GM06990 (cell line): Measurements from ENCODE around the gene AP3B2.

Experiments used
- DNase-seq: peaks from one replicate; pipeline ENCODE4 v3.0.0-alpha.2; 2011; ENCODE audit not compliant: insufficient read length; ENCODE audit errors: extremely low read depth
- H3K27me3 ChIP-seq: replicated peaks from 2 replicates; pipeline ENCODE4 v1.6.0; 2011; ENCODE audit warnings: low read length; ENCODE audit not compliant: control insufficient read depth, insufficient read depth
- H3K36me3 ChIP-seq: 2 replicates; pipeline ENCODE4 v1.5.1; 2011; ENCODE audit warnings: low read length; ENCODE audit not compliant: control insufficient read depth, insufficient read depth
- H3K4me3 ChIP-seq: replicated peaks from 2 replicates; pipeline ENCODE4 v1.5.1; 2011; ENCODE audit warnings: low read depth, mild to moderate bottlenecking, control low read depth, low read length
- TF ChIP-seq, protein P1 (sequence below): IDR thresholded peaks from 2 replicates; pipeline ENCODE4 v1.5.1; 2011; ENCODE audit warnings: low read length, control low read depth, mild to moderate bottlenecking, inconsistent platforms; ENCODE audit not compliant: insufficient read depth, poor library complexity, severe bottlenecking

Gene AP3B2

DNA sequence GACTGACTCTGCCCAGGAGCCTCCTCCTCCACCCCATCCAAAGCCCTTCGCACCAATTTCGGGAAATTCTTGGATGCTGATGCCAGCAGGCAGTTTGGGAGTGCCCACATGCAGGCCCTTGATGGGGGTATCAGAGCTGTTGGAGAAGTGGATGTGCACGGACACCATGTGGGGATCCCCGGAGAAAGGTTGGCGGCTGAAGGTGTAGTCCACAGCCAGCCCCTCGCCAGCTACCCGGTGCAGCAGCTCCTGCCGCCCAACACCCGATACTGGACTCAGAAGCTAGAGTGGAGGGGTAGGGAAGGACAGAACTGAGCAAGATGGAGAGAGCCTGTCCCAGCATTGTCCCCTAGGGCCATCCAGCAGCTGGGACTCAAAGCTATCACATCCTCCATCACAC lies 47.0 kb downstream of the AP3B2 start:
- no peak for DNase-seq
- Histone ChIP-seq H3K27me3 (no peaks in the 10 kb centered on the region), H3K4me3 (no peak overlapping the region), H3K36me3 (no peaks in the 10 kb centered on the region)
- TF ChIP-seq, protein P1, sequence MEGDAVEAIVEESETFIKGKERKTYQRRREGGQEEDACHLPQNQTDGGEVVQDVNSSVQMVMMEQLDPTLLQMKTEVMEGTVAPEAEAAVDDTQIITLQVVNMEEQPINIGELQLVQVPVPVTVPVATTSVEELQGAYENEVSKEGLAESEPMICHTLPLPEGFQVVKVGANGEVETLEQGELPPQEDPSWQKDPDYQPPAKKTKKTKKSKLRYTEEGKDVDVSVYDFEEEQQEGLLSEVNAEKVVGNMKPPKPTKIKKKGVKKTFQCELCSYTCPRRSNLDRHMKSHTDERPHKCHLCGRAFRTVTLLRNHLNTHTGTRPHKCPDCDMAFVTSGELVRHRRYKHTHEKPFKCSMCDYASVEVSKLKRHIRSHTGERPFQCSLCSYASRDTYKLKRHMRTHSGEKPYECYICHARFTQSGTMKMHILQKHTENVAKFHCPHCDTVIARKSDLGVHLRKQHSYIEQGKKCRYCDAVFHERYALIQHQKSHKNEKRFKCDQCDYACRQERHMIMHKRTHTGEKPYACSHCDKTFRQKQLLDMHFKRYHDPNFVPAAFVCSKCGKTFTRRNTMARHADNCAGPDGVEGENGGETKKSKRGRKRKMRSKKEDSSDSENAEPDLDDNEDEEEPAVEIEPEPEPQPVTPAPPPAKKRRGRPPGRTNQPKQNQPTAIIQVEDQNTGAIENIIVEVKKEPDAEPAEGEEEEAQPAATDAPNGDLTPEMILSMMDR = no peak

DNA sequence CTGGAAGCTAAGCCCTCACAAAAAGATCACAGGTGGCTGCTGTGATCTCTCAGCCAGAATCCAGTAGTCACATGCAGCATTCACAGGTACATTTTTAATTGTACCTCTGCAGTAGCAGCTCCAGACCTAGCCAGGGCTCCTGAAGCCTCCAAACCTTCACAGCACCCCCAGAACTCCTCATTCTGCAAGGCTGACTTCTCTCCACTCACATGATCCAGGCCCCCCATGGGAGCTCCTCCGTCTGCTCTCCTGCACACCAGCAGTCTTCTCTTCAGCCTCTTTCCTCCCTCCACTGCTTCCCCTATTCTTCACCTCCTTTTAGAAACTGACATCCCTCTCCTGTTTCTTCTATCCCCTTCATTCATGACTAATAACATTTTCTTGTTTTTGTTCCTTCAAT lies 49.3 kb downstream of the AP3B2 start:
- no peak for DNase-seq
- Histone ChIP-seq H3K36me3 (no peaks in the 10 kb centered on the region), H3K4me3 (no peak overlapping the region), H3K27me3 (no peaks in the 10 kb centered on the region)
- TF ChIP-seq, protein P1 = no peak

DNA sequence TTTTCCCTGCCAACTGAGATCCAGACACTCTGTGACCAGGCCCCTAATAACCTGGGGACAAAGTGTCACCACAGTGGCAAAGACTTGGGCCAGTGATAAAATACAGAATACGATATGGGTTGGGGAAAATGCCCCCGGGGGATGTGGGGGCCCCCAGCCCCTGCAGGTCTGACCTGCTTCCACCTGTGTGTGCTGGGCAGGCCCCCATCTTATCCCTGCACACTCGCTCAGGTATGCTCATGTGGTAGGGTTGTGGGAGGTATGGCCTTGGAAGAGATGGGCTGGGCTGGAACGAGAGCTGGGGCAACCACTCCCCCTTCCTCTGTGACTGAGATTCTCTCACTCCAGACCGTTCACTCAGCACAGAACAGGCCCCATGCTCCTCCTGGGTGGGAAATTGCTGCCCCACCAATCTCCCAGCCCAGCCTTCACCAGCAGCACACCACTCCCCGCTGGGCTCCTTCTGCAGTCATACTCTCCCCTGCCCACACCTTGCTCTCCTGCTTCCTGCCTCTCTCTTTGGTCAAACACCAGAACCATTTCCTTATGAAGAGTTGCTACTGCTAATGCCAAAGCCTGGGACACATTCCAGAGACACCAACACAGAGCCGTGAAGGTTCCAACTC lies 52.9 kb downstream of the AP3B2 start:
- no peaks in the 10 kb centered on the region for H3K36me3 ChIP-seq
- no peak for DNase-seq
- H3K27me3 ChIP-seq = no peaks in the 10 kb centered on the region
- H3K4me3 ChIP-seq = no peak overlapping the region
- TF ChIP-seq, protein P1 = no peak

DNA sequence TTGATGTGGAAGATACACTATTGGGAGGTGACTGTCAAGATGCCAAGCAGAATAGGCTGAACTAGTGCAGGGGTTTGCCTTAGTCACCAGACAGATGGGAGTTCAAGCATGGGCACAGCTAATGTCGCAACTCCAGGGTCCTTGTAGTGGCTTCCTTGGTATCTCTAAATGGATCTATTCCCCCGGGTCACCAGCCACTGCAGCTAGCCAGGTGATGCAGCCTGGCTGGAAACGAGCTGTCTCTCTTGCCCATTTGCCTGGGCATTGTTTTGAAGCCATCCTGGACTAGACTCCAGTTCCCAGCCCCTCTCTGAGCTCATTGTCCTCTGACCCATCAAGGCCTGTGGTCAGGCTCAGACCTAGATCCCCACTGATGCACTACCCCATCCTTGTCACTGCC lies 54.1 kb downstream of the AP3B2 start:
- TF ChIP-seq, protein P1 = no peak
- Histone ChIP-seq H3K36me3 (no peaks in the 10 kb centered on the region), H3K27me3 (no peaks in the 10 kb centered on the region), H3K4me3 (no peak overlapping the region)
- no peak for DNase-seq

DNA sequence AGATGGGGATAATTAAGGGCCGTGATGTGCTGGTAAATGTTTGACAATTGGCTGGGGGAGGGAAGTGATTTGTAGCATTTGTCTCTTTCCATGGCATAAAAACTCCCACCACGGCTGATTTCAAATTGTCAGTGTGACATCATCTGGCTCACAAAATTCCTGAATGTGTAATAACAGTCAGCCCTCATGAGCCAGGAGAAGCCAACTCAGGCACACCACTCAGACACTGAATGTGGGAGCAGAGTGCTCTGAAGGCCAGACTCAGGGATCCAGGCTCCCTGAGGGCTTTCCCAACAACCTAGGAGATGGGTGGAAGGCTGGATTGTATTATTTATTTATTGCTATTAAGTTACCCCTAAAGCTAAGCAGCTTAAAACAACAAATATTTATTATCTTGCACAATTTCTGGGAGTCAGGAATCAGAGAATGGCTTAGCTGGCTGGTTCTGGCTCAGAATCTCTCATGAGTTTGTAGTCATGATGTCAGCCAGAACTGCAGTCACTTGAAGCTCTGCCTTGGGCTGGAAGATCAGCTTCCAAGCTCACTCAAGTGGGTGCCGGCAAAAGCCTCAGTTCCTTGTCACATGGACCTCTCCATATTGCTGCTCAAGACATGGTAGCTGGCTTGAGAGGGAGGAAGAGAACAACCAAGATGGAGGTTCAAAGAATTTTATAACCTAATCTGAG lies 56.0 kb downstream of the AP3B2 start:
- H3K4me3 ChIP-seq = no peak overlapping the region
- no peaks in the 10 kb centered on the region for H3K27me3 ChIP-seq
- DNase-seq = no peak
- TF ChIP-seq, protein P1 = no peak
- H3K36me3 ChIP-seq = no peaks in the 10 kb centered on the region
